ENCODE data around the gene MTMR10. TPM values are rescaled to one million over a fixed set of nuclear protein-coding genes. Genes with fewer than 3 reads are reported as not detected.
A peak's percentile ranks its signal among the peaks of the same experiment; 100 is the strongest.

MTMR10 gene
- total and polyA plus RNA-seq, 4 donors: 28.6 to 43.4 (median 35.2) TPM

- Histone ChIP-seq H3K27ac (ENCODE audit: low read depth, low read length) (peak overlapping the region; percentile 90), H3K36me3 (ENCODE audit: control insufficient read depth, insufficient read depth, low read length) (no peaks in the 10 kb centered on the region), H3K4me3 (ENCODE audit: low read depth, low read length) (peak overlapping the region; percentile 91), H3K4me1 (ENCODE audit: control insufficient read depth, insufficient read depth, low read length) (peaks cover 19% of the 10 kb centered on the region), H3K27me3 (ENCODE audit: control insufficient read depth, insufficient read depth, low read length) (no peaks in the 10 kb centered on the region), H3K9me3 (ENCODE audit: control insufficient read depth, insufficient read depth, low read length) (no peaks in the 10 kb centered on the region)
- WGBS (ENCODE audit: insufficient coverage): 2% methylated on average over 14 of the region's 24 CpGs
- peak in 2 of 6 donors; percentile 24 to 33 for DNase-seq (ENCODE audit: low read depth in 4 of 6, low spot score in 6 of 6)
Measured at GRCh38 chr15:30990446-30991254, 778 bp downstream of the MTMR10 start.

- H3K4me3 ChIP-seq (ENCODE audit: low read depth, low read length): peak overlapping the region; percentile 91
- no peaks in the 10 kb centered on the region for H3K27me3 ChIP-seq (ENCODE audit: control insufficient read depth, insufficient read depth, low read length)
- no peak for DNase-seq (ENCODE audit: low read depth in 4 of 6, low spot score in 6 of 6)
- no peak overlapping the region for H3K27ac ChIP-seq (ENCODE audit: low read depth, low read length)
- WGBS (ENCODE audit: insufficient coverage): no CpG with 5 or more reads among the region's 2 CpGs
- peaks cover 23% of the 10 kb centered on the region for H3K4me1 ChIP-seq (ENCODE audit: control insufficient read depth, insufficient read depth, low read length)
- H3K36me3 ChIP-seq (ENCODE audit: control insufficient read depth, insufficient read depth, low read length): no peaks in the 10 kb centered on the region
- no peaks in the 10 kb centered on the region for H3K9me3 ChIP-seq (ENCODE audit: control insufficient read depth, insufficient read depth, low read length)
Measured at GRCh38 chr15:30990036-30990435, 1.4 kb downstream of the MTMR10 start.

GRCh38 chr15:30985081-30985531 is 6.3 kb downstream of the MTMR10 start:
- 35% methylated on average over 3 of the region's 3 CpGs for WGBS (ENCODE audit: insufficient coverage)
- Histone ChIP-seq H3K27me3 (ENCODE audit: control insufficient read depth, insufficient read depth, low read length) (no peaks in the 10 kb centered on the region), H3K36me3 (ENCODE audit: control insufficient read depth, insufficient read depth, low read length) (no peaks in the 10 kb centered on the region), H3K27ac (ENCODE audit: low read depth, low read length) (peak overlapping the region; percentile 54), H3K9me3 (ENCODE audit: control insufficient read depth, insufficient read depth, low read length) (no peaks in the 10 kb centered on the region), H3K4me3 (ENCODE audit: low read depth, low read length) (no peak overlapping the region), H3K4me1 (ENCODE audit: control insufficient read depth, insufficient read depth, low read length) (peaks cover 27% of the 10 kb centered on the region)
- DNase-seq (ENCODE audit: low read depth in 4 of 6, low spot score in 6 of 6): peak in 3 of 6 donors; percentile 31 to 69 (median 59)

- Histone ChIP-seq H3K9me3 (ENCODE audit: control insufficient read depth, insufficient read depth, low read length) (no peaks in the 10 kb centered on the region), H3K4me1 (ENCODE audit: control insufficient read depth, insufficient read depth, low read length) (peaks cover 24% of the 10 kb centered on the region), H3K27me3 (ENCODE audit: control insufficient read depth, insufficient read depth, low read length) (no peaks in the 10 kb centered on the region), H3K27ac (ENCODE audit: low read depth, low read length) (peak overlapping the region; percentile 54), H3K4me3 (ENCODE audit: low read depth, low read length) (no peak overlapping the region), H3K36me3 (ENCODE audit: control insufficient read depth, insufficient read depth, low read length) (no peaks in the 10 kb centered on the region)
- peak in 2 of 6 donors; percentile 8 to 31 for DNase-seq (ENCODE audit: low read depth in 4 of 6, low spot score in 6 of 6)
- WGBS (ENCODE audit: insufficient coverage): 32% methylated on average over 3 of the region's 6 CpGs
Measured at GRCh38 chr15:30984542-30984941, 6.9 kb downstream of the MTMR10 start.

GRCh38 chr15:30984118-30984517 is 7.3 kb downstream of the MTMR10 start:
- WGBS (ENCODE audit: insufficient coverage): 46% methylated on average over 2 of the region's 3 CpGs
- Histone ChIP-seq H3K27ac (ENCODE audit: low read depth, low read length) (peak overlapping the region; percentile 54), H3K4me1 (ENCODE audit: control insufficient read depth, insufficient read depth, low read length) (peaks cover 21% of the 10 kb centered on the region), H3K27me3 (ENCODE audit: control insufficient read depth, insufficient read depth, low read length) (no peaks in the 10 kb centered on the region), H3K36me3 (ENCODE audit: control insufficient read depth, insufficient read depth, low read length) (no peaks in the 10 kb centered on the region), H3K9me3 (ENCODE audit: control insufficient read depth, insufficient read depth, low read length) (no peaks in the 10 kb centered on the region), H3K4me3 (ENCODE audit: low read depth, low read length) (no peak overlapping the region)
- no peak for DNase-seq (ENCODE audit: low read depth in 4 of 6, low spot score in 6 of 6)

- WGBS (ENCODE audit: insufficient coverage): no CpG with 5 or more reads among the region's 5 CpGs
- Histone ChIP-seq H3K27ac (ENCODE audit: low read depth, low read length) (no peak overlapping the region), H3K4me1 (ENCODE audit: control insufficient read depth, insufficient read depth, low read length) (peaks cover 7% of the 10 kb centered on the region), H3K4me3 (ENCODE audit: low read depth, low read length) (no peak overlapping the region), H3K36me3 (ENCODE audit: control insufficient read depth, insufficient read depth, low read length) (no peaks in the 10 kb centered on the region), H3K27me3 (ENCODE audit: control insufficient read depth, insufficient read depth, low read length) (no peaks in the 10 kb centered on the region), H3K9me3 (ENCODE audit: control insufficient read depth, insufficient read depth, low read length) (no peaks in the 10 kb centered on the region)
- DNase-seq (ENCODE audit: low read depth in 4 of 6, low spot score in 6 of 6): no peak
Measured at GRCh38 chr15:30979457-30979856, 12.0 kb downstream of the MTMR10 start.

- no peak for DNase-seq (ENCODE audit: low read depth in 4 of 6, low spot score in 6 of 6)
- no peaks in the 10 kb centered on the region for H3K36me3 ChIP-seq (ENCODE audit: control insufficient read depth, insufficient read depth, low read length)
- no peaks in the 10 kb centered on the region for H3K9me3 ChIP-seq (ENCODE audit: control insufficient read depth, insufficient read depth, low read length)
- no peaks in the 10 kb centered on the region for H3K27me3 ChIP-seq (ENCODE audit: control insufficient read depth, insufficient read depth, low read length)
- no peak overlapping the region for H3K4me3 ChIP-seq (ENCODE audit: low read depth, low read length)
- peaks cover 7% of the 10 kb centered on the region for H3K4me1 ChIP-seq (ENCODE audit: control insufficient read depth, insufficient read depth, low read length)
- no peak overlapping the region for H3K27ac ChIP-seq (ENCODE audit: low read depth, low read length)
Measured at GRCh38 chr15:30978328-30978727, 13.1 kb downstream of the MTMR10 start.

- H3K36me3 ChIP-seq (ENCODE audit: control insufficient read depth, insufficient read depth, low read length): no peaks in the 10 kb centered on the region
- no peak overlapping the region for H3K4me3 ChIP-seq (ENCODE audit: low read depth, low read length)
- no peak for DNase-seq (ENCODE audit: low read depth in 4 of 6, low spot score in 6 of 6)
- H3K4me1 ChIP-seq (ENCODE audit: control insufficient read depth, insufficient read depth, low read length): no peaks in the 10 kb centered on the region
- no CpG with 5 or more reads among the region's 5 CpGs for WGBS (ENCODE audit: insufficient coverage)
- no peaks in the 10 kb centered on the region for H3K27me3 ChIP-seq (ENCODE audit: control insufficient read depth, insufficient read depth, low read length)
- H3K9me3 ChIP-seq (ENCODE audit: control insufficient read depth, insufficient read depth, low read length): no peaks in the 10 kb centered on the region
- H3K27ac ChIP-seq (ENCODE audit: low read depth, low read length): no peak overlapping the region
Measured at GRCh38 chr15:30974112-30974511, 17.3 kb downstream of the MTMR10 start.

GRCh38 chr15:30973379-30973778 is 18.0 kb downstream of the MTMR10 start:
- DNase-seq (ENCODE audit: low read depth in 4 of 6, low spot score in 6 of 6): no peak
- Histone ChIP-seq H3K27me3 (ENCODE audit: control insufficient read depth, insufficient read depth, low read length) (no peaks in the 10 kb centered on the region), H3K4me1 (ENCODE audit: control insufficient read depth, insufficient read depth, low read length) (no peaks in the 10 kb centered on the region), H3K27ac (ENCODE audit: low read depth, low read length) (no peak overlapping the region), H3K36me3 (ENCODE audit: control insufficient read depth, insufficient read depth, low read length) (no peaks in the 10 kb centered on the region), H3K4me3 (ENCODE audit: low read depth, low read length) (no peak overlapping the region), H3K9me3 (ENCODE audit: control insufficient read depth, insufficient read depth, low read length) (no peaks in the 10 kb centered on the region)
- 81% methylated on average over 4 of the region's 4 CpGs for WGBS (ENCODE audit: insufficient coverage)

- DNase-seq (ENCODE audit: low read depth in 4 of 6, low spot score in 6 of 6): peak in 1 of 6 donors; percentile 43
- Histone ChIP-seq H3K27me3 (ENCODE audit: control insufficient read depth, insufficient read depth, low read length) (no peaks in the 10 kb centered on the region), H3K27ac (ENCODE audit: low read depth, low read length) (no peak overlapping the region), H3K9me3 (ENCODE audit: control insufficient read depth, insufficient read depth, low read length) (no peaks in the 10 kb centered on the region), H3K4me3 (ENCODE audit: low read depth, low read length) (no peak overlapping the region), H3K4me1 (ENCODE audit: control insufficient read depth, insufficient read depth, low read length) (no peaks in the 10 kb centered on the region), H3K36me3 (ENCODE audit: control insufficient read depth, insufficient read depth, low read length) (no peaks in the 10 kb centered on the region)
- 100% methylated on average over 1 of the region's 2 CpGs for WGBS (ENCODE audit: insufficient coverage)
Measured at GRCh38 chr15:30969724-30970123, 21.7 kb downstream of the MTMR10 start.
